H9 (cell line): Measurements from ENCODE around the gene ROR1. TPM values are rescaled to one million over a fixed set of nuclear protein-coding genes. Genes with fewer than 3 reads are reported as not detected.

Experiments used
- DNase-seq: peaks from one replicate; pipeline ENCODE4 v3.0.0-alpha.2; 2017
- H2AFZ ChIP-seq: one replicate; pipeline ENCODE4 v1.6.1; 2013; ENCODE audit warnings: mild to moderate bottlenecking, low read length, control low read depth, moderate library complexity
- H2AK5ac ChIP-seq: 2 replicates; pipeline ENCODE4 v1.6.1; 2013; ENCODE audit warnings: low read length, control low read depth, mixed read lengths; ENCODE audit not compliant: insufficient read length
- H2BK120ac ChIP-seq: one replicate; pipeline ENCODE4 v1.6.1; 2013; ENCODE audit warnings: low read depth, mild to moderate bottlenecking, low read length, control low read depth, inconsistent platforms; ENCODE audit not compliant: poor library complexity, severe bottlenecking
- H2BK12ac ChIP-seq: 2 replicates; pipeline ENCODE4 v1.6.1; 2013; ENCODE audit warnings: low read length, control low read depth, mixed read lengths, low read depth; ENCODE audit not compliant: insufficient read length
- H2BK15ac ChIP-seq: 2 replicates; pipeline ENCODE4 v1.6.1; 2013; ENCODE audit warnings: low read depth, low read length, control low read depth
- H2BK20ac ChIP-seq: one replicate; pipeline ENCODE4 v1.6.1; 2013; ENCODE audit warnings: low read depth, mild to moderate bottlenecking, low read length, control low read depth, inconsistent platforms; ENCODE audit not compliant: poor library complexity, severe bottlenecking
- H2BK5ac ChIP-seq: 2 replicates; pipeline ENCODE4 v1.6.1; 2013; ENCODE audit warnings: low read length, control low read depth, mixed read lengths; ENCODE audit not compliant: insufficient read length
- H3K14ac ChIP-seq: 2 replicates; pipeline ENCODE4 v1.6.1; 2013; ENCODE audit warnings: low read length, control low read depth; ENCODE audit not compliant: insufficient read depth
- H3K18ac ChIP-seq: 2 replicates; pipeline ENCODE4 v1.6.1; 2013; ENCODE audit warnings: low read depth, mild to moderate bottlenecking, mixed read lengths, low read length, control low read depth; ENCODE audit not compliant: insufficient read length
- H3K23ac ChIP-seq: 2 replicates; pipeline ENCODE4 v1.6.1; 2013; ENCODE audit warnings: low read length, control low read depth, mixed read lengths, low read depth; ENCODE audit not compliant: insufficient read length
- H3K23me2 ChIP-seq: 2 replicates; pipeline ENCODE4 v1.6.1; 2013; ENCODE audit warnings: low read depth, mild to moderate bottlenecking, mixed read lengths, low read length, control low read depth; ENCODE audit not compliant: insufficient read length, poor library complexity, severe bottlenecking
- H3K27ac ChIP-seq: 2 replicates; pipeline ENCODE4 v1.5.1; 2013; ENCODE audit warnings: low read length, control low read depth, mixed read lengths, low read depth; ENCODE audit not compliant: insufficient read length
- H3K27me3 ChIP-seq: 2 replicates; pipeline ENCODE4 v1.6.1; 2013; ENCODE audit warnings: low read length, control low read depth, inconsistent platforms; ENCODE audit not compliant: insufficient read depth
- H3K4ac ChIP-seq: 2 replicates; pipeline ENCODE4 v1.6.1; 2013; ENCODE audit warnings: low read depth, mild to moderate bottlenecking, control low read depth, inconsistent platforms, low read length, moderate library complexity
- H3K4me1 ChIP-seq: 2 replicates; pipeline ENCODE4 v1.6.1; 2013; ENCODE audit warnings: low read length, control low read depth, inconsistent platforms; ENCODE audit not compliant: insufficient read depth
- H3K4me2 ChIP-seq: 2 replicates; pipeline ENCODE4 v1.6.1; 2013; ENCODE audit warnings: low read length, control low read depth, mixed read lengths; ENCODE audit not compliant: insufficient read length, insufficient read depth
- H3K56ac ChIP-seq: 2 replicates; pipeline ENCODE4 v1.6.1; 2013; ENCODE audit warnings: low read depth, mild to moderate bottlenecking, mixed read lengths, low read length, control low read depth; ENCODE audit not compliant: insufficient read length
- H3K79me1 ChIP-seq: 2 replicates; pipeline ENCODE4 v1.6.1; 2013; ENCODE audit warnings: low read depth, mild to moderate bottlenecking, moderate library complexity, low read length, control low read depth, inconsistent platforms; ENCODE audit not compliant: insufficient read depth, poor library complexity, severe bottlenecking
- H3K79me2 ChIP-seq: 2 replicates; pipeline ENCODE4 v1.6.1; 2013; ENCODE audit warnings: low read length, control low read depth, inconsistent platforms; ENCODE audit not compliant: insufficient read depth
- H3K9ac ChIP-seq: 2 replicates; pipeline ENCODE4 v1.6.1; 2013; ENCODE audit warnings: low read length, control low read depth, mixed read lengths; ENCODE audit not compliant: insufficient read length; ENCODE audit errors: extremely low read depth
- H3K9me3 ChIP-seq: one replicate; pipeline ENCODE4 v1.6.1; 2013; ENCODE audit warnings: low read depth, low read length, inconsistent platforms; ENCODE audit not compliant: control insufficient read depth
- H3T11ph ChIP-seq: one replicate; pipeline ENCODE4 v1.6.1; 2013; ENCODE audit warnings: mild to moderate bottlenecking, low read length, control low read depth, inconsistent platforms
- H4K20me1 ChIP-seq: one replicate; pipeline ENCODE4 v1.6.1; 2013; ENCODE audit not compliant: control insufficient read depth, insufficient read length, insufficient read depth
- H4K5ac ChIP-seq: 2 replicates; pipeline ENCODE4 v1.6.1; 2013; ENCODE audit warnings: low read depth, mild to moderate bottlenecking, mixed read lengths, low read length, control low read depth; ENCODE audit not compliant: insufficient read length
- H4K8ac ChIP-seq: replicated peaks from 2 replicates; pipeline ENCODE4 v1.6.1; 2013; ENCODE audit warnings: low read length, control low read depth, mixed read lengths, low read depth; ENCODE audit not compliant: insufficient read length
- H4K91ac ChIP-seq: 2 replicates; pipeline ENCODE4 v1.6.1; 2013; ENCODE audit warnings: low read depth, mild to moderate bottlenecking, moderate library complexity, mixed read lengths, low read length, control low read depth; ENCODE audit not compliant: insufficient read length
- H3K27ac Mint-ChIP-seq, 3 experiments: 2 replicates in 2 of 3; 3 replicates in 1 of 3; pipeline ENCODE4 v1.8.0; 2020 to 2021; ENCODE audit warnings: mixed read lengths in 3 of 3, mild to moderate bottlenecking in 1 of 3, moderate library complexity in 1 of 3
- H3K27me3 Mint-ChIP-seq: 2 replicates; pipeline ENCODE4 v1.8.0; 2021; ENCODE audit warnings: low read depth, mild to moderate bottlenecking, moderate library complexity, mixed read lengths
- H3K36me3 Mint-ChIP-seq, 3 experiments: 2 replicates in 2 of 3; 3 replicates in 1 of 3; pipeline ENCODE4 v1.8.0; 2020 to 2021; ENCODE audit warnings: low read depth in 3 of 3, mixed read lengths in 3 of 3; ENCODE audit not compliant: insufficient read depth in 1 of 3
- H3K4me1 Mint-ChIP-seq, 2 experiments: 2 replicates each; pipeline ENCODE4 v1.8.0; 2020; ENCODE audit warnings: mixed read lengths in 2 of 2
- H3K4me3 Mint-ChIP-seq, 2 experiments: 2 replicates in 1 of 2; 3 replicates in 1 of 2; pipeline ENCODE4 v1.8.0; 2020 to 2021; ENCODE audit warnings: mild to moderate bottlenecking in 2 of 2, mixed read lengths in 2 of 2, moderate library complexity in 1 of 2
- H3K9me3 Mint-ChIP-seq, 2 experiments: 2 replicates in 1 of 2; 3 replicates in 1 of 2; pipeline ENCODE4 v1.8.0; 2020; ENCODE audit warnings: mild to moderate bottlenecking in 2 of 2, mixed read lengths in 2 of 2, moderate library complexity in 1 of 2
- CTCF ChIP-seq: fragments of 200-600 bp; sonication (generic); conservative IDR thresholded peaks from 3 replicates; pipeline ENCODE4 v1.8.0; 2021; ENCODE audit warnings: antibody characterized with exemption, mild to moderate bottlenecking
- WGBS: extraction: QIAGEN DNeasy Blood & Tissue Kit; methylation state at CpG from one replicate; pipeline ENCODE4 v1.1.7; 2013; ENCODE audit warnings: missing lambda C conversion rate, low lambda C conversion rate, mixed read lengths; ENCODE audit not compliant: insufficient read length; ENCODE audit errors: extremely low coverage; 5-methylcytosine and 5-hydroxymethylcytosine counted together
- total RNA-seq: library from RNA; stranded (reverse); gene quantifications from 2 replicates; pipeline ENCODE4 v1.2.1, GENCODE V29; 2021

Gene ROR1
- total RNA-seq, 1 experiment from 2014 or later, result 75.9 TPM

GRCh38 chr1:63917571-63918417 lies 144.0 kb downstream of the ROR1 start:
- Histone ChIP-seq H3K18ac (no peak overlapping the region), H4K20me1 (no peaks in the 10 kb centered on the region), H3K4ac (no peak overlapping the region), H3K79me2 (peaks cover 12% of the 10 kb centered on the region; the same call in 1 of the 2 replicates), H4K5ac (no peak overlapping the region), H3K56ac (no peak overlapping the region), H3K9ac (no peak overlapping the region), H2BK12ac (no peak overlapping the region), H2AK5ac (no peak overlapping the region), H2BK15ac (no peak overlapping the region), H4K8ac (no peak overlapping the region), H3K23me2 (no peaks in the 10 kb centered on the region), H3K9me3 (no peaks in the 10 kb centered on the region), H3K4me1 (peaks cover 21% of the 10 kb centered on the region; the same call in 1 of the 2 replicates), H3K79me1 (peaks cover 3% of the 10 kb centered on the region), H4K91ac (no peak overlapping the region), H3K23ac (no peak overlapping the region), H3K14ac (no peak overlapping the region), H3K27me3 (no peaks in the 10 kb centered on the region), H2BK20ac (no peak overlapping the region), H3K27ac (no peak overlapping the region), H3T11ph (no peak overlapping the region), H2BK5ac (no peak overlapping the region), H2AFZ (no peak overlapping the region), H3K4me2 (no peak overlapping the region), H2BK120ac (no peak overlapping the region)
- Mint-ChIP-seq H3K4me1 (peaks cover 78 to 84% of the 10 kb centered on the region in 2 experiments), H3K36me3 (peaks cover 0 to 4% (median 0%) of the 10 kb centered on the region in 3 experiments; a peak in 3 of 7 replicates), H3K4me3 (no peak overlapping the region), H3K9me3 (no peaks in the 10 kb centered on the region), H3K27me3 (no peaks in the 10 kb centered on the region), H3K27ac (peak overlapping the region in 2 of 3 experiments; percentile 10 to 32; a peak in 3 of 7 replicates)
- peak; percentile 82 for TF ChIP-seq CTCF
- DNase-seq, result peak; percentile 78
- no CpG with 5 or more reads among the region's 13 CpGs for WGBS
